IPS-18c (cell line): Measurements from ENCODE around the gene FAM168A.

Source experiments
- H3K4me3 ChIP-seq: 2 replicates; pipeline ENCODE4 v1.7.0; 2013; ENCODE audit warnings: low read depth, mild to moderate bottlenecking, low read length, moderate library complexity; ENCODE audit not compliant: insufficient read depth
- H3K9me3 ChIP-seq: one replicate; pipeline ENCODE4 v1.6.1; 2013; ENCODE audit warnings: mild to moderate bottlenecking, low read length, moderate library complexity; ENCODE audit not compliant: control insufficient read depth, insufficient read depth

FAM168A gene

GRCh38 chr11:73366953-73367352 is 231.0 kb downstream of the FAM168A start:
- H3K9me3 ChIP-seq, result no peaks in the 10 kb centered on the region

DNA sequence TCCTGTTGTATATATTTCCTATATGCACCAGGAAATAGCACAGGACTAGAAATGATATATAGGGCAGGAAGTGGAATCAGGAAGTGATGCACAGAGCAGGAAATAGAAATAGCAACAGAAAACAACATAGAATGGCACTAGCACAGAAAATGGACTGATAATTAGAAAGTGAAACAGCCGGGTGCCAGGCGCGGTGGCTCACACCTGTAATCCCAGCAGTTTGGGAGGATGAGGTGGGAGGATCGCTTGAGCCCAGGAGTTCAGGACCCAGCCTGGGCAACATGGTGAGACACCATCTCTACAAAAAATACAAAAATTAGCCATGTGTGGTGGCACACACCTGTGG is 231.7 kb downstream of the FAM168A start:
- no peak overlapping the region for H3K4me3 ChIP-seq

More at GRCh38 chr11:73366953-73367352, 231.0 kb downstream of the FAM168A start:
- H3K4me3 ChIP-seq, result no peak overlapping the region

DNA sequence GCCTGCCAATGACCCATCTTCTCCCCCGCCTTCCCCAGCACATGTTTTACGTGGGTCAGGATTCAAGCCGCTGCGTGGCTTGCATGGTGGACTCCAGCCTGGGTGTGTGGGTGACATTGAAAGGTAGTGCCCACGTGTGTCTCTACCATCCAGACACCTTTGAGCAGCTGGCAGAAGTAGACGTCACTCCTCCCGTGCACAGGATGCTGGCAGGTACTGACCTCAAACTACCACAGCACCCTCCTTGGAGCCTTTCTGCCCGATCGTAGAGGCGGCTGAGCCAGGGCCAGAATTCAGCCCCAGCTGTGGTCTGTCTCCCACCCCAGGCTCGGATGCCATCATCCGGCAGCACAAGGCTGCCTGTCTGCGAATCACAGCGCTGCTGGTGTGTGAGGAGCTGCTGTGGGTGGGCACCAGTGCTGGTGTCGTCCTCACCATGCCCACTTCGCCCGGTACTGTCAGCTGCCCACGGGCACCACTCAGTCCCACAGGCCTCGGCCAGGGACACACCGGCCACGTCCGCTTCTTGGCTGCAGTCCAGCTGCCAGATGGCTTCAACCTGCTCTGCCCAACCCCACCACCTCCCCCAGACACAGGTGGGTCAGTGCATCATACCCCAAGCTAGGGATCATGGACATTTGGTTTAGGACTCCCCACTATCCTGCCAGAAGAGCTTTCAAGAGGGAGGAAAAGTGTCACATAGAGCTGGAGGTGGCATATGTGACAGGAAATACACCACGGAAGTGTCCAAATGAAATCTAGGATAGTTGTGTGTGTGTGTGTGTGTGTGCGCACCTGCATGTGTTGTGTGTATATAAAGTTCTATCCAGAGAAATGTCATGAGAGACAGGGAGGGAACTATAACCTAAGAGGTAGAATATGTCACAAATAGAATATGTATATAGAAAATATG is 232.3 kb downstream of the FAM168A start:
- Histone ChIP-seq H3K4me3 (no peak overlapping the region), H3K9me3 (no peaks in the 10 kb centered on the region)

More for the DNA sequence above, 231.7 kb downstream of the FAM168A start:
- H3K9me3 ChIP-seq, result no peaks in the 10 kb centered on the region

GRCh38 chr11:73363147-73363546 is 234.8 kb downstream of the FAM168A start:
- Histone ChIP-seq H3K9me3 (no peaks in the 10 kb centered on the region), H3K4me3 (no peak overlapping the region)

GRCh38 chr11:73361953-73362776 is 235.7 kb downstream of the FAM168A start:
- H3K4me3 ChIP-seq, result peak overlapping the region; percentile 40

DNA sequence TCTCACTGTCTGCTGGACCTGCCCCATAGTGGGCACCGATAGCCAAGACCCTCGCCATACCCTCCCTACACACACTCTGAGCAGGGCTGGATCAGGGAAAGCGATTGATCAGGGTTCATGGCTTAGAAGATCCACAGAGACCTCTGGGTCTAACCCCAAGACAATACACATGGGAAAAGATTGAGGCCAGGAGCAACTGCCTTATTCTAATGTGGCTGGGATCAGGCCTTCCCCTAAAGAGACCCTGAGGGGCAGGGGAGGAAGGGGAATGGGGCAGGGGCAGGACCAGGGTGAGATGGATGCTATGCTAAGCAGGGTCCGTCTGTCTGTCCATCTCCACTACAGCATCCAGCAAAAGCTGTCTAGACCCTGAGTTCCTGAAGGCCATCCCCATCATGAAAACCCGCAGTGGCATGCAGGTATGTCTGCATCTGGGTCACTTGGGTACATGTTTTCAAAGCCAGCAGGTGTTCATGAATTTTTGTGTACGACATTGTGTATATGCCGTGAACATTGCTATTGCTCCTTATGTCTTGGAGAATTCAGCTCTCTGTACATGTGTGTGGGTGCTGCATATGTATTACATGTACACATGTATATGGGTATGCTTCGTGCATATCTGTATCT is 237.1 kb downstream of the FAM168A start:
- no peaks in the 10 kb centered on the region for H3K9me3 ChIP-seq
- no peak overlapping the region for H3K4me3 ChIP-seq

More at GRCh38 chr11:73361953-73362776, 235.7 kb downstream of the FAM168A start:
- H3K9me3 ChIP-seq, result no peaks in the 10 kb centered on the region

DNA sequence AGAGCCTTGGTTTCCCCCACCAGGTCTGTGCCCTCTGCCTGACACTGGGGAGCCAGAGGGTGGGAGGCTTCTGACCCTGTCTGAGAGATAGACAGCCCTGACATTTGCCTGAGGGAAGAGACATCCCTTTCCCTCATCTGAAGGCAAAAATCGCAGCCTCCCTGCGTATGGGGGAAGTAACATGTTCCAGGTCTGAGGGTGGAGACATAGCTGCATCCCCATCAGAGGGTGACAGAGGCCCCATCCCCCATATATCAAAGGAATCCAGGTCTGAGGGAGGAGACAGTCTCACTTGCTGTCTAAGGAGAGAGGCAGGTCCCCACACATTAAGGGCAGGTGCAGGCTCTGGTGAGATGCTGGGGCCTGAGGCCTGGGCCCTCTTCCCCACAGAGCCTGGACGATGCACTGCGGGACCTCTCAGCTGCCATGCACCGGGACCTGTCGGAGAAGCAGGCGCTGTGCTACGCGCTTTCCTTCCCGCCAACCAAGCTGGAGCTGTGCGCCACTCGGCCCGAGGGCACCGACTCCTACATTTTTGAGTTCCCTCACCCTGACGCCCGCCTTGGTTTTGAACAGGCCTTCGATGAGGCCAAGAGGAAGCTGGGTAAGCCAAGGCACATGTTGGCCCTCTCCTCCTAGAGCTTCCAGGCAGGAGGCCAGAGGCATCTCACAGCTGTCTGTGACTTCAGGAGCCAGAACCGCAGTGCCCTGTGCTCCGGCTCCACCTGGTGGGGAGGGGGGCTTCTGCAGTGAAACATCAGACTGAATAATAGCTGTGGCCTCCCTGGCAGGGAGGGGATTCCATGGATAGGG is 237.8 kb downstream of the FAM168A start:
- H3K9me3 ChIP-seq, result no peaks in the 10 kb centered on the region
- no peak overlapping the region for H3K4me3 ChIP-seq

- H3K9me3 ChIP-seq, result no peaks in the 10 kb centered on the region
- H3K4me3 ChIP-seq, result no peak overlapping the region
Measured at GRCh38 chr11:73359341-73359740, 238.6 kb downstream of the FAM168A start.

- Histone ChIP-seq H3K4me3 (no peak overlapping the region), H3K9me3 (no peaks in the 10 kb centered on the region)
Measured at GRCh38 chr11:73358071-73358470, 239.8 kb downstream of the FAM168A start.

GRCh38 chr11:73356979-73357860 is 240.7 kb downstream of the FAM168A start:
- H3K4me3 ChIP-seq, result no peak overlapping the region
- H3K9me3 ChIP-seq, result no peaks in the 10 kb centered on the region

DNA sequence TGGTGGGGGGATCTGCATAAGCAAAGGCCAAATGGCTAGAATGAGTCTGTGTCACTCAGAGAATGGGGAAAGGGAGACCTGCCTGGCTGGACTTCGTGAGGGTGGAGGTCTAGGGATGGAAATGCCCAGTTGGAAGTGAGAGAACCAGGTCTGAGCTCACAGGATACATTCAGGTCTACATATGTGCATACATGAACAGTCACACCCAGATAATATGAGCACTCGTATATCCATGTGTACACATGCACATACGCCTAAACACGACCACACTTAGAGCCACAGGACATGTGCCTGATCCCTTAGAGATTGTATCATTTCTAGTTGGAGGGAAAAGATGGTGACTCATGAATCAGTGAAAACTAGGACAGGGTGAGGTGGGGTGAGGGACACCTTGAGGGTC is 242.8 kb downstream of the FAM168A start:
- Histone ChIP-seq H3K9me3 (no peaks in the 10 kb centered on the region), H3K4me3 (no peak overlapping the region)

DNA sequence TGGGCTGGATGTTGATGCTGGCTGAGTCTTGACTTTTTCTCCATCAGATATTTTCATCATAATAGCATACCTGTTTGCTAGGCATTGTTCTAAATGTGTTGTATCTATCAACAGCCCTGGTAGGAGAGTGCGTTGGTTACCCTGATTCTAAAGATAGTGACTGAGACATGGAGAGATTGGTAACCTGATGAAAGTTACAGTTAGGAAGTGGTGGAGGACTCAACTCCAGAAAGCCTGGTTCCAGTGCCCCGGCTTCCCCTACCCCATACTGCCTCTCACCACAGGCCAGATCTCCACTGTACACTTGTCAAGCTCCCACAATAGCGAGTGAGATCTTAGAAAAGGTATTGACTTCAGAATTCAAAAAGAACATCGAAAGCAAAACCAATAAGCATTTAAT is 244.5 kb downstream of the FAM168A start:
- H3K9me3 ChIP-seq, result no peaks in the 10 kb centered on the region
- H3K4me3 ChIP-seq, result no peak overlapping the region

- H3K9me3 ChIP-seq, result no peaks in the 10 kb centered on the region
- H3K4me3 ChIP-seq, result no peak overlapping the region; the same call in 1 of the 2 replicates
Measured at GRCh38 chr11:73350908-73351636, 246.8 kb downstream of the FAM168A start.
